Stimulated activated CD8-positive, alpha-beta memory T cell treated with anti-CD3 and anti-CD28 coated beads, Interleukin-7, amount 100 ng/mL, for 24 hours (primary cell): ENCODE results near the gene ZNF277.
"Not testable (repeated sequence)": the region's sequence is repeated elsewhere in the genome, so short reads cannot be mapped to it uniquely, and the experiment has no call there.

Experiments
- DNase-seq: peaks from one replicate; pipeline ENCODE4 v3.0.0-alpha.2; 2020; ENCODE audit warnings: low read depth

Gene ZNF277

DNA sequence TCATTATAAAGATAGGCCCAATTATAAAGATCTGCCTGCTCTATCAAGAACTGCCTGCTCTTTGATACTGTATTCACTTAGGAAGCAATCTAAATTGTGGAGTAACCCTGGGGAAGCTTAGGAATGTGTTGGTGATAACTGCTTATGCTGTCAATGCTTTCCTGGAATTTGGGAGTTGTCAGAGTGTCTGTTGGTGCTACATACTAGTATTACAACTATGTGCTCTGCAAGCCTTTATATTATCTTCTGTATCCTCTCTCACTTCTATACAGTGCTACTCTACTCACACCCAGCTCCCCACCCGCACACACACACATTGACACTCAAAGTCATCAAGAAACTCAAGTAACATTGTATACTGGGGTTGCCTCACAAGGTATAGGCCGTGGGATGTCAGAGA lies 6.1 kb downstream of the ZNF277 start:
- DNase-seq = no peak

DNA sequence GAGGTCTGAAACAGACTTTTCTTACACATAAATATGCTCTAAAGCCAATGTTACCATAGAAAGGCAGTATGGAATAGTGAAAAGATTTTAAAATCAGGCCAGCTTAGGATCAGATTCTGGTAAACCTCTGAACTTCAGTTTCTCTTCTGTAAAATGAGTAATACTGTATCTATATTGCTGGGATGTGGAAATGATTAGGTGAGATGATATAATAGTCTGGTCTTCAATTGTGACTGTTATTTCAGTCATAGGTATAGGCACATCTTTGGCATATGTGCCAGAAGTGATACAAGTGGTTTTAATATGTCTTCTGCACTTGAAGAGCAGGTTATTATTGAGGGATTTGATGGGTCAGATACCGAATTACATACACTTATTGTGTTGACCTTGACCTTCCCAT lies 7.2 kb downstream of the ZNF277 start:
- no peak for DNase-seq

DNA sequence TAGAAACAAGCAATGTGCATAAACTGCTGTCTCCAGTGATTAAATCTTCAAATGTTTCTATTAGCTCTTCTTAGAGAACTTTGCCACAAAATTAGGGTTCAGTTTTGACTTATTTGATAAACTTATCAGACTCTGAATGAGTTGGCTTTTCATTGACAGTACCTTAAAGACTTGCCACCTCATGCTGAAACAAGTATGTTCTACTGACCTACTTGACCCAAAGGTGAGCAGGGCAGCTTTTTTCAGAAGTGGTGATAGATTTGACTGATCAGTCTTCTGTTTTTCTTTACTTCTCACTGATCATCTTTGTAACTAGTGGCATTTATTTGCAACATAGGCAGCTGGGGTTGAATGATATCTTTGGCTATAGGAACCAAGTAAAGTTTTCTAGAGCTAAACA lies 7.8 kb downstream of the ZNF277 start:
- DNase-seq = no peak

DNA sequence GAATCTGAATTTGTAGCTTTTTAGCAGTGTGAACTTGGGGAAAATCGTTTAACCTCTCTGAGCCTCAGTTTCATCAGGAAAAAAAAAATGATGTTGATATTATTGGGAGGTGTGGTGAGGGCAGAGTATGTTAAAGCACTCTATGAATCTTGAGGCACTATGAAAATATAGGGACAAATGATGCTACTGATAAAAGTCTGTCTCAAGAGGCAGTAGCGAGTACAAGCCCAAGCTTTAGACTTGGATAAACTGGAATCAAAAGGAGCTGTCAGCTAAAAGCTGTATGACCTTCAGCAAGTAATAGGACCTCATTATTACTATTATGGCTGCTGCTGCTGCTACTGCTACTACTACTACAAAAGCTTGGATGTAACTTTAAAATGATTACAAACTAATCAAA lies 8.4 kb downstream of the ZNF277 start:
- DNase-seq = no peak

DNA sequence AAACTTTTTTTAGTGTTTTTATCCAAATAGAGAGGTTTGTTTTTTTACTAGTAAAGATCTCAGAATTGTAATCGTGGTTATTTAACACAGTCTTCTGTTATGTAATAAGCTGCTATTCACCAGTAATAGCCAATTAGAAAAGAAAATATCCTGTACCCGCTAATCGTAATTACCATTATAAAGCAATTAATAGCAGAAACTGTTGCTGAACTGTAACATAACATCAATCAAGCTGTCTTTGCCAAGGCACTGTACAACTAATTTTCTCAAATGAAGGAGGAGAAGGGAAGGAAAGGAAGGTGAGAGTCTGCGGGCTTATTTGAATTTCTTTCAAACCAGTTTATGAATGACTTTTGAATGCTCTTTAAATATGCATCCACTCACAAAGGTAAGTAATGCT lies 9.3 kb downstream of the ZNF277 start:
- no peak for DNase-seq

DNA sequence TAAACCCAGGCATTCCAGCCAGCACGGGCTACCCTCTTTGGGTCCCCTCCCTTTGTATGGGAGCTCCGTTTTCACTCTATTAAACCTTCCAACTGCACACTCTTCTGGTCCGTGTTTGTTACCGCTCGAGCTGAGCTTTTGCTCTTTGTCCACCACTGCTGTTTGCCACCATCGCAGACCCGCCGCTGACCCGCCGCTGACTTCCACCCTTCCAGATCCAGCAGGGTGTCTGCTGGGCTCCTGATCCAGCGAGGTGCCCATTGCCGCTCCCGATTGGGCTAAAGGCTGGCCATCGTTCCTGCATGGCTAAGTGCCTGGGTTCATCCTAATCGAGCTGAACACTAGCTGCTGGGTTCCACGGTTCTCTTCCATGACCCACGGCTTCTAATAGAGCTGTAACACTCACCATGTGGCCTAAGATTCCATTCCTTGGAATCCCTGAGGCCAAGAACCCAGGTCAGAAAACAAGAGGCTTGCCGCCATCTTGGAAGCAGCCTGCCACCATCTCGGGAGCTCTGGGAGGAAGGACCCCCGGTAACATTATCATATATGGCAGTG lies 14.5 kb downstream of the ZNF277 start:
- DNase-seq = no peak

DNA sequence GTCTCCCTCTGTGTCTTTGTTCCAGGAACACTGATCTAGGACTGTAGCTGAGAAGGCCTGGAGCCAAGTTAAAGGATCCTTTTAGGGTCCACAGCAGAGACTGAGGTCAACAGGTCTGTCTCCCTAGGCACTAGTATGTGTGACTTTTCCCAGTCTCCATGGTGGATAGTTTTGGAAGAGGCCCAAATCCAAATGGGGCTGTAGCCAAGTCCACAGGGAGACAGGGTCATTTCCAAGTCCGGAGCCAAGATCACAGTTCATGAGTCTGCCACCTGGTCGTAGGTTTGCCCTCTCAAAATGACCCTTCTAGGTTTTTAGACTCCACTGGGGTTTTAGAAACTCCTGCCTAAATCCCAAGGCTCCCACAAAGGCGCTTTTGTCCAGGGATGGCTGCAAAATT lies 16.8 kb downstream of the ZNF277 start:
- no peak for DNase-seq

DNA sequence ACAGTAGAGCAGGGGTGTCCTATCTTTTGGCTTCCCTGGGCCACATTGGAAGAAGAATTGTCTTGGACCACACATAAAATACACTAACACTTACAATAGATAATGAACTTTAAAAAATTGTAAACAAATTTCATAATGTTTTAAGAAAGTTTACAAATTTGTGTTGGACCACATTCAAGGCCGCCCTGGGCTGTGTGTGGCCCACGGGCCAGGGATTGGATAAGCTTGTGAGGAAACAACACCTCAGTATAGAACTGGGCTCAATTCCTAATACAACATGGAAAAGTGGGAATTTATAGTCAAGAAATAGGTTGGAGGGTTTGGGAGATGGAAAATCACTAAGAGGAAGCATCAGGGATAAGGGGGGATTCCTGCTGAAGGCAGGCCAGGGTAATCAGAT lies 17.7 kb downstream of the ZNF277 start:
- no peak for DNase-seq

DNA sequence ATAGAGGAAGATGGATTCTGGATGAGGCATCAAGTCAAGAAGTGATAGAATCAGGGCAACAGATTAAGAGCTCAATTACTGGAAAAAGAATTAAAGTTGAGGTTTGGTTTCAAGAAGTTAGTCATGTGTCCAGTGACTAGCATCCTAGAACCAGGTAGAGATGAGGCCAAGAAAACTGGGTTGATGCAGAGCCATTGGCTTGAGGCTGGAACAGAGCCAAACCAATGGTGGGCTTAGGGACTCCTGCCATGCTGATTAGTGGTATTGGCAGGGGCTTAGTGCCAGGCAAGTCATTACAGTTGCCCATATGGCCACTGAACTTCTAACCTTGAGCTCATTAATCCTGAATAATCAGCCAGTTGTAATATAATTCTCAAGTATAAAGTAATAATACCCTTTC lies 18.5 kb downstream of the ZNF277 start:
- DNase-seq = no peak

DNA sequence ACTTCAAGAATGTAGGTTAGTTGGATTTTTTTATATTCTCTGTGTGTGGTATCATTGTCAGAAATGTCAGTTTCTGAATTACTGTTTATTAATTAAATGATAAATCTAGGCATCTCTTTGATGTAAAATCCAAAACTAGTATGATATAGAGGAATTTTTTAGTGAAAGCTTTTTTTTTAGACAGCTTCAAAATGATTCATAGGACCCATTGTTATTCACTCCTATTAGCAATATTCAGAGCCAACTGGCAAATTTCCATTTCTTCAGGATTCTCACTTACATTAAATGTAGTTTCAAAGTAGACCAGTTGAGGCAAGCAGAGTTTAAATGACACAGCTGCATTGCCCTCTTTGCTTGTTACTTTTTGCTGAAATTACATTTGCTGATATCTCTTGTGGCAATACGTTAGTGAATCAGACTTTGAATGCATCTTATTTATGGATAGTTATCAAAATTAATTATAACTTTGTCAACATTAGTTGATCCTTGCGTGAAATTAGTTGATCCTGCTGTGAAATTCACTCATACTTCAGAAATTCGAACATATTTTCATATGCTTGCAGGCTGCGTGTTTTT lies 20.3 kb downstream of the ZNF277 start:
- DNase-seq = no peak

DNA sequence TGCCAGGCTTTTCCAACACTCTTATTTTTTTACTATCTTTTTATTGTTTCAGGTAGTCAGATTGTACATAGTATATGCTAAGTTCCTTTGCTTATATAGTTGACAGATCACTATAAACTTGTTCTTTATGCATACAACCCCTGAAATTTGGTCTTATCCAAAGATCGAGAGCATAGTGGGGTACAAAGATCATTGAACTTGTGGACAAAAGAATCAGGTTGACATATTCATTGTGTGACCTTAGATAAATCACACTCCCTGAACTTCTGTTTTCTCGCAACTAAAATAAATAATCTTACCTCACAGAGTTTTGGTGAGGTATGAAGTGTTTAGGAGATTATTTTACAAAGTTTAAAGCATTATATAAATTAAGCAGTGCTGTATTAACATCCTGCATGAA lies 22.1 kb downstream of the ZNF277 start:
- no peak for DNase-seq

DNA sequence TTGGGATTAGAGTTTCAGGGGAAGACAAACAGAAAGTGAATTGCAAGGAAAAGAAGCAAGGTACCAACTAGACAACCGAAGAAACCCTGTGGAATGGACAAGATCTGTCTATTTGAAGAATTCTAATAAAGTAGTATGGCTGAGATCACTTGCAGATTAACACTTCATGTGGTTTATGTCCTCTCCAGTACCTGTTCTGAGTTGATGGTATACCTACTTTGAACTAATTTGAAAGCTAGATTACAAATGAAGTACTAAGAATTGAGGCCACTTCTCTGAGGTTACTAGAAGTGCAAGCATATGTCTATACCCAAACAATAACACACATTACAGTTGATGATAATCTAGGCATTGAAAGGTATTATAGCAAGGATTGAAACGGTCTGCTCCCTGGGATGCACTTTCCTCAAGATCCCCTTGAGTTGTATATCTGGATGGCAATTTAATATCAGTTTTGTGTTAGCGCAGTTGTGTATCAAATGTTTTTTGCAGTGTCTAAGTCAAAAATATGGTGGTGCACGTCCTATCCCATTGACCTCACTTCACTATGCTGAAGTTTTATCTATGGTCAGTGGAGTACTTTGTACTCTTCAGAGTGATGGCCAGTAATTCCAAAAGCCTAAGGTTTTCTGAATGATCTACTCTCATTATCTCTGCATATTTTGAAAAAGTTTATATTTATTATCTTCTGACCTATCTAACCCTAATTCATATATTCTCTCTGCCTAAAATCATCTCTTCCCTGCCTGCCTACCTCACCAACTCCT lies 25.9 kb downstream of the ZNF277 start:
- DNase-seq = no peak

DNA sequence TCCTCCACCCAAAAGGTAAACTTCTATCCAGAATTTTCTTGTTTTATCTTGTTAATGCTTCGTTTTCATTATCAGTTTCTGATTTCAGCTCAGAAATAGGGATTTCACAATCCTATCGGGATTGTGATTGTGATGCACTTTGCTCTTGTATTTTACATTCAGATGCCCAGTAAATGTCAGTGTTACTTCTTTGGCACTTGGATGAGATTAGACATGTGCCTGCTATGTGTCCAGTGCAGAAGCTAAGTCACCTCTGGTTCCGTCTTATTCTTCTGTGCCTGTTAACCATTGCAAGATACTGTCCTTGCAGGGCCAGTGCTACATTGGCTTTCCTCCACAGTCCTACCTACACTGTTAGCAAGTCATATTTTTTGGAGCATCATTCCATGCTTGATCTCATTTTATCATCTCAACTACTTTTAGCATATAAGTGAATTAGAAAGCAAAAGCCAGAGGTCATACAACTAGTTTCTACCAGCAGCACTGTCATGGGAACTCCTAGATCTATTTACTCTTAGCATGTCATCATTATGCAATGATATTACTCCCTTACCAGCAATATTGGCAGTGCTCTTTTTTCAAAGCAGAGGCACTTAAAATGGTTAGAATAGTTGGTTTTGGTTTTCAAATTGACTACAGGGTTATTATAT lies 26.7 kb downstream of the ZNF277 start:
- DNase-seq = no peak

DNA sequence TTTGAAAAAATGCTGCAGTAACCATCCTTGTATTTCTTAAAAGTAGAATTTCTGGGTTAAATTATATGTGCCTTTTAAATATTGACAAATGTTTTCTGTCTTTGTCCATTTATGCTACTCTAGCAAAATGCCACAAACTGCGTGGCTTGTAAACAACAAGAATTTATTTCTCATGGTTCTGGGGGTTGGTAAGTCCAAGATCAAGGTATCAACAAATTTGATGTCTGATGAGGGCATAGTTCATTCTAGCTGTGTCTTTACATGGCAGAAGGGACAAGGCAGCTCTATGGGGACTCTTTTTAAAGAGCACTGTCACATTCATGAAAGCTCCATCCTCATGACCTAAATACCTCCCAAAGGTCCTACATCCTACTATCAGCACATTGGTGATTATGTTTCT lies 27.7 kb downstream of the ZNF277 start:
- DNase-seq = no peak

DNA sequence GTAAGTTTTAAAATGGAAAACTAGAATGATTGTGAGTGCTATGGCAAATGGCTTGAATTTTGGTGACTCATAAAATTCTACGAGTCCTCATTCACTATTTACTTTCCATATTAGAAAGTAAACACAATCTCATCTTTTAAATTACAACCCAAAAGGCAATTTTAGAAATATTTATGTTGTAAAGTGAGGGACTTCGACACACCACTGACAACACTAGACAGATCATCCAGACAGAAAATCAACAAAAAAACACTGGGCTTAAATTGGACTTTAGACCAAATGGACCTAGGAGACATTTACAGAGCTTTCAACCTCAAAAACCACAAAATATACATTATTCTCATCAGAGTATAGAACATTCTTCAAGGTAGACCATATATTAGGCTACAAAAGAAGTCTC lies 30.1 kb downstream of the ZNF277 start:
- DNase-seq = no peak

DNA sequence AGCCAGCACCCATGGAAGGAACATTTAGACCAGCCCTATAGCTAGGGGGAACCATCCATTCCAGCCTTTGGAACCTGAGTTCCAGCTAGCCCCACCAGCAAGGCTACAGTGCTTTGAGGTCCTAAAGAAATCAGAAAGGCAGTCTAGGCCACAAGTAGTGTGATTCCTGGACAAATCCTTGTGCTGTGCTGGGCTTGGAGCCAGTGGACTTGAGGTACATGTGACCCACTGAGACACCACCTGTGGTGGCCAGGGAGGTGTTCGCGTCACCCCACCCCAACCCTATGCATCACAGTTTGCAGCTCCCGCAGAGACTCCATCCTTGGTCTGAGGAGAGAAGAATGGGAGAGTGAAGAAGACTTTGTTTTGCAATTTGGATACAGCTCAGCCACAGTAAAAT lies 31.8 kb downstream of the ZNF277 start:
- no peak for DNase-seq

DNA sequence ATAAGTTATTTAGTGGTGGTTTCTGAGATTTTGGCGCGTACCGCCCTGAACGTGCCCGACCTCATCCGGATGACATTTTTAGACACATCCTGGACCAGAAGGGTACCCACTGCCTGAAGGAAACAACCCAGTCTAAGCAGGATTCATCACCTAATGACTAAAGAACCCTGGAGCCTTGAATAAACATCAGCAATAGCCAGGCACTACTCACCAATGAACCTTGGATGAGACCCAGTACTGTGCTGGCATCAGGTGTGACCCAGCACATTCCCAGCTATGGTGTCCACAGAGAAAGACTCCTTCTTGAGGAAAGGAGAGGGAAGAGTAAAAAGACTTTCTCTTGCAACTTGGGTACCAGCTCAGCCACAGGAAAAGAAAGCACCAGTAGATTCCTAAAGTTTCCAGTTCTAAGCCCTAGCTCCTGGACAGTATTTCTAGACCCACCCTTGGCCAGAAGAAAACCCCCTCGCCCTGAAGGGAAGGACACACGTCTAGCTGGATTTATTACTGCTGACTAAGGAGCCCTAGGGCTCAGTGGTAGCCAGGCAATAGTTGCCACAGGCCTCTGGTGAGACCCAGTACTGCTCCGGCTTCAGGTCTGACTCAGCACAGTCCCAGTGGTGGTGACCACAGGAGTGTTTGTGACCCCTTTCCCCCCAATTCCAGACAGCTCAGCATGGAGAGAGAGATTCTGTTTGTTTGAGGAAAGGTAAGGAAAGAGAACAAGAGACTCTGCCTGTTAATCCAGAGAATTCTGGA lies 32.5 kb downstream of the ZNF277 start:
- DNase-seq = no peak

DNA sequence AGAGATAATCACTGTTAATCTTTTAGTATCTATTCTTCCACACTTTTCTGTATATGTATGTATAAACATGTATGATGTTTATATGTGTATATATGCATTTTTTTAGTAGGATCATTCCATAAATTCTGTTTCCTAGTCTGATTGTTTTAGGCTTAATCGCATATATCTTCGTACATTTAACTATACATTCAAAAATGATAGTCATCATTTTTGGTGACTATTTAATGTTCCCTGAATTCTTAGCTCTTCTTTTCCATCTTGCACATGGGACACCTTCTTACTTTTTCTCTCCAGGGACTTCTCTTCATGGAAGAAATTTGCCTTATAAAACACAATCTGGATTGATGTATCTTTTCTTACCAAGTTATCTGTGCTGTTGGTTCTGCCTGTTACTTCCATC lies 42.1 kb downstream of the ZNF277 start:
- no peak for DNase-seq

DNA sequence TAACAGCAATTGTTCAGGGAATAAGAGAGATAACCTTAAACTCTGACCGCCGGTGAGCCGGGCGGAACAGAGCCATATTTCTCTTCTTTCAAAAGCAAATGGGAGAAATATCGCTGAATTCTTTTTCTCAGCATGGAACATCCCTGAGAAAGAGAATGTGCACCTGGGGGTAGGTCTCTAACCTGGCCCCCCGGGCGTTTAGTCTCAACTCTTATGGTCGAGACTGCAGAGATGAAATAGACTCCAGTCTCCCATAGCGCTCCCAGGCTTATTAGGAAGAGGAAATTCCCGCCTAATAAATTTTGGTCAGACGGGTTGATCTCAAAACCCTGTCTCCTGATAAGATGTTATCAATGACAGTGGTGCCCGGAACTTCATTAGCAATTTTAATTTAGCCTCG lies 43.5 kb downstream of the ZNF277 start:
- DNase-seq = not testable (repeated sequence)

DNA sequence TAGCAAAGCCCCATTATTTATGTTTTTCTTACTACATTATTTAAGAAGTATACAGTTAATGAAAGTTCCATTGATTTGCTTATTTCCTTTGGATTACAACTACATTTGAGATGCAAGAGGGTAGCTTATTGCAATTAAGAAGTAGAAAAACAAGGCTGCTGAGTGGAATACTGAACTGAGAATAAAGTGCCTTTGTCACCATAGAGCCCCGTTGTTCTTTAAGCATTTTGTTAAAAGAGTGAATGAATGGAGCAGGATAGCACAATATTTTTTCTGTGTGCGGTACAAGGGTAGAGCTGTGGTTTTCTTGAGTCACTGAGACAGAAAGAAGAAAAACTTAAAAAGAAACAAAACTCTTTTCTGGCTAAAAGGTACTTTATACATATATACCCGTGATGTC lies 45.6 kb downstream of the ZNF277 start:
- no peak for DNase-seq

DNA sequence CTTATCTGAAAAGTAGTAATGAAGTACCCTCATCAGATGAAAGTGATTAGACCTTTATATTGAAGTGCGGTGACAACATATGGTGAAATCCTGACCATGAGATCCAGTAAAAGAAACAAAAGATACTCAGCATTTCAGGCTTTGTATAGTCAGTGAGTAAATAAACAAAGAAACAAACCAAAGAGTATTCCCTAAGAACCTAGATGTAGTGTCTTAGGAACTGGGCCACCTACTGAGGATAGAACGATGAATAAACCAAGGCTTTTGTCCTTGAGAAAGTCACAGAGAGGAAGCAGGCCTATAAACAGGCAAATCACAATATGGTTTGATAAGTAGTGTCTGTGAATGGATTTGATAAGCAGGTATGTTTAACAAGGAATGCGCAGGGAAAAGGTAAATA lies 46.2 kb downstream of the ZNF277 start:
- no peak for DNase-seq

DNA sequence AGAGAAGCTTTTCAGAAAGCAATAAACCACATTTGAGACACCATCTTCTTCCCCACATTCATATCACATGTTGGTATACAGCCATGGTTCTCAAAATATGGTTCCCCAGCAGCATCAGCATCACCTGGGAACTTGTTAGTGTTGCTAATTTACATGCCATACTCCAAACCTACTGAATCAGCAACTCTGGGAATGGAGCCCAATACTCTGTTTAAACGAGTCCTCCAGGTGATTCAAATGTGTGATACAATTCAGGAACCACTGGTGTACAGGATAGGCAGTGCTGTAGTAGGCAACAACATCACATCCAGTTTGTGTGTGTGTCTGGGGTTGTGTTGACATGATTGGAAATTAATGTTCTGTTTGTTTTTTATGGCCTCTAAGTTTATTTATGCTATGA lies 47.7 kb downstream of the ZNF277 start:
- DNase-seq = no peak
